Heart right ventricle (tissue), 16 donors: ENCODE data around the gene VAT1L. TPM values are rescaled to one million over a fixed set of nuclear protein-coding genes. Genes with fewer than 3 reads are reported as not detected.

ENCODE experiments used
- ATAC-seq, 8 donors: fragments of 200-7000 bp; cut with Tn5 transposase; one replicate each; pipeline ENCODE4 v1.9.1; 2020; ENCODE audit warnings: mild to moderate bottlenecking in 8 of 8, moderate library complexity in 8 of 8, moderate number of reproducible peaks in 1 of 8
- DNase-seq, 2 donors: peaks; one replicate each; pipeline ENCODE4 v3.0.0-alpha.2; 2020
- H3K27ac ChIP-seq, 10 donors: fragments of 200-600 bp; sonication (generic) in 2 of 10; one replicate each; pipeline versions ENCODE4 v1.5.0 to v1.8.0; 2020 to 2022; ENCODE audit warnings: mild to moderate bottlenecking in 3 of 10
- H3K27me3 ChIP-seq, 7 donors: fragments of 200-600 bp; one replicate each; pipeline ENCODE4 v1.8.0; 2021 to 2022; ENCODE audit warnings: mild to moderate bottlenecking in 2 of 7
- H3K36me3 ChIP-seq, 9 donors: fragments of 200-600 bp; sonication (generic) in 1 of 9; one replicate each; pipeline versions ENCODE4 v1.5.0 to v1.8.0; 2020 to 2022; ENCODE audit warnings: mild to moderate bottlenecking in 2 of 9
- H3K4me1 ChIP-seq, 9 donors: fragments of 200-600 bp; sonication (generic) in 1 of 9; one replicate each; pipeline versions ENCODE4 v1.5.0 to v1.8.0; 2020 to 2022; ENCODE audit warnings: mild to moderate bottlenecking in 4 of 9
- H3K4me3 ChIP-seq, 10 donors: fragments of 200-600 bp; sonication (generic) in 2 of 10; one replicate each; pipeline versions ENCODE4 v1.5.0 to v1.8.0; 2020 to 2022; ENCODE audit warnings: mild to moderate bottlenecking in 7 of 10, moderate library complexity in 2 of 10
- H3K9me3 ChIP-seq, 11 donors: fragments of 200-600 bp in 10 of 11; sonication (generic) in 2 of 11; one replicate each; pipeline versions ENCODE4 v1.5.0 to v1.8.0; 2013 to 2022; ENCODE audit warnings: mild to moderate bottlenecking in 2 of 11, control low read depth in 1 of 11, moderate library complexity in 1 of 11
- CTCF ChIP-seq, 9 donors: fragments of 200-600 bp; sonication (generic) in 2 of 9; IDR thresholded peaks; one replicate each; pipeline versions ENCODE4 v1.5.0 to v1.8.0; 2021 to 2022; ENCODE audit warnings: antibody characterized with exemption in 9 of 9, mild to moderate bottlenecking in 5 of 9, moderate library complexity in 1 of 9
- WGBS, 2 donors: extraction: QIAGEN DNeasy Blood & Tissue Kit; methylation state at CpG; one replicate each; pipeline ENCODE4 v1.1.7; 2013; ENCODE audit warnings: inconsistent platforms in 1 of 2; 5-methylcytosine and 5-hydroxymethylcytosine counted together
- intact Hi-C, 10 donors: fragments of 100-400 bp; cut with DNase I; formaldehyde crosslinking; loops; one replicate each; pipeline versions ENCODE4 v1.11.1 to v1.14.2; 2022
- polyA plus RNA-seq, 2 donors: library from polyadenylated mRNA; stranded (reverse); fragments of 200-250 nt; gene quantifications; one replicate each; pipeline ENCODE4 v1.2.3, GENCODE V29; 2013
- total RNA-seq, 10 donors: library from RNA; stranded (reverse); fragmentation: NEBNext Ultra II Directional in 3 of 10; extraction: Animal tissue kit (Norgen Biotek cat#: 25700) in 3 of 10; gene quantifications; one replicate each; pipeline versions ENCODE4 v1.2.1 to v1.2.4, GENCODE V29; 2021 to 2023
- donor health status: Arrhythmogenic right ventricular cardiomyopathy.
- donor health status: ischemic (EF 13 %, LVEDD 7.1; RV severe dilation, severe dysfunction).
- donor health status: healthy with polysubstance abuse.
- donor health status: DM: no; HTN: yes; CAD: no.
- donor health status: DM: no; HTN: no; CAD: no.
- donor health status: ischemic (EF 25% LVEDD 6.9; RV normal size, moderate dysfunction).
- donor health status: ischemic (EF 25% LVEDD 5.7; RV mildly dilated, moderate dysfunction).
- donor health status: healthy.
- donor health status: DM: yes; HTN: yes; CAD: no.
- donor health status: Ischemic cardiomyopathy.
- donor health status: ischemic (EF 35%, LVEDD 5.7; RV mildly dilated, moderate dysfunction).
- donor health status: nonischemic (EF 11% LVEDD 7.7; RV severe dilation, severe dysfunction).
- donor health status: DM: yes; HTN: yes; CAD: no.
- donor health status: PGD.
- donor health status: ischemic (EF 29% LVEDD 5.4; RV normal size, mild dysfunction).
- donor health status: nonischemic (EF 23%, LVEDD 6.1; RV moderate dilation, normal function).

The VAT1L gene
- total and polyA plus RNA-seq, 12 donors: 0.19 to 61.0 (median 24.0) TPM

GRCh38 chr16:77899416-77899815 lies 111.1 kb downstream of the VAT1L start:
- no peaks in the 10 kb centered on the region for H3K36me3 ChIP-seq
- H3K4me1 ChIP-seq: peaks cover 0 to 22% (median 7%) of the 10 kb centered on the region in 9 donors
- DNase-seq: no peak
- no peak for ATAC-seq
- no peaks in the 10 kb centered on the region for H3K27me3 ChIP-seq
- no peaks in the 10 kb centered on the region for H3K9me3 ChIP-seq
- no peak overlapping the region for H3K27ac ChIP-seq
- no peak for TF ChIP-seq CTCF (IDR thresholded peaks at IDR 0.05)
- WGBS, 2 donors: 78 to 82% methylated on average over 3 of the region's 3 CpGs
- intact Hi-C loops: loop anchor here in 1 of 10 donors (10.0 kb wide), 1 partner anchor 105 kb away; no protein-coding TSS in a partner anchor
- H3K4me3 ChIP-seq: no peak overlapping the region

DNA sequence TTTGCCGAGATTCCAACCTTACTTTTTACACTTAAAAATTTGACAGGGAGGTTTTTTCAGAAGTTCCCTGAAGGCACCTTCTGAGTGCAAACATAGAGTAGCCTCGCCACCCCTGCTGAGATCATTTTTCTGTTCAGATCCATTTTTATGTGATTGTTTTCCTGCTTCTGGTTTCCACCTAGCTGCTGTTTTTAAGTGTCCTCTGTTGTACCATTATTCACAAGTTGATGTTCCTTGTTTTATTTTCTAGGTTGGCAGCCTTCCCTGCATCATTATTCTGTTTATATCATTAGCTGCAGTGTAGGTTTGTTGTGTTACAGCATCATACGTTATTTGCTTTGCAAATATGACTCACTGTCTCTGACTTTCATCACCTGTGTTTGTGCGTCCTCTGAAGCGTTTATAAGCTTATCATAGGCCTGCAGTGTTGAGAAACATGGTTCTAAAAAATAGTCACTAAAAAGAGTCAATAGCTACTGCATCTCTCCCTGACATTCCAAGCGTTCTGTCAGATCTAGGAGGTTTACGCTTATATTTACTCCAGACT lies 117.1 kb downstream of the VAT1L start:
- no peak overlapping the region for H3K27ac ChIP-seq
- no peak overlapping the region for H3K4me3 ChIP-seq
- no peak for TF ChIP-seq CTCF (IDR thresholded peaks at IDR 0.05)
- H3K36me3 ChIP-seq: no peaks in the 10 kb centered on the region
- intact Hi-C loops: no loop called here
- H3K9me3 ChIP-seq: no peaks in the 10 kb centered on the region
- DNase-seq (no peak), ATAC-seq (no peak)
- no peaks in the 10 kb centered on the region for H3K27me3 ChIP-seq
- 81 to 84% methylated on average over 7 of the region's 7 CpGs for whole genome bisulfite sequencing, 2 donors
- H3K4me1 ChIP-seq: no peaks in the 10 kb centered on the region

DNA sequence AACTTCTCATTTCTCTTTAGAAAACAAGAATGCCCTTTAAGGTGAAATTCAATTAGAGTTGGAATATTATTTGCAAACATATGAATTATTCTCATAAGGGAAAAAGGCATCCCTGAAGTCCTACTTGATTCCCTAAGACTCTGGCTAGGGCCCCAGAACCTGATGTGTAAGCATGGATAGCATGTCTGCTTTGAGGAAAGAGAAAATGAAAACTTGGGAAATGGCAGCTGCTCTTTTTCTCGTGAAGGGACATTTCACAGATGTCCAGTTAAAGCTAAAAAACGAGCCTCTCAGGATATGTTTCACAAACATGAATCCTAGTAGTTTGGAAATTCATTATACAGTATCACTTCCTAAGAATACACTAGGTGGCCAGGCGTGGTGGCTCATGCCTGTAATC lies 121.7 kb downstream of the VAT1L start:
- no peak for ATAC-seq
- Histone ChIP-seq H3K9me3 (no peaks in the 10 kb centered on the region), H3K4me1 (no peaks in the 10 kb centered on the region), H3K4me3 (no peak overlapping the region), H3K27ac (no peak overlapping the region), H3K36me3 (no peaks in the 10 kb centered on the region), H3K27me3 (no peaks in the 10 kb centered on the region)
- WGBS, 2 donors: 72 to 77% methylated on average over 3 of the region's 3 CpGs
- TF ChIP-seq CTCF (IDR thresholded peaks at IDR 0.05): no peak
- intact Hi-C loops: no loop called here
- no peak for DNase-seq

GRCh38 chr16:77912617-77913016 lies 124.3 kb downstream of the VAT1L start:
- no peaks in the 10 kb centered on the region for H3K9me3 ChIP-seq
- intact Hi-C loops: no loop called here
- no peak overlapping the region for H3K4me3 ChIP-seq
- H3K4me1 ChIP-seq: no peaks in the 10 kb centered on the region
- DNase-seq: no peak
- whole genome bisulfite sequencing, 2 donors: 71 to 76% methylated on average over 4 of the region's 4 CpGs
- no peaks in the 10 kb centered on the region for H3K36me3 ChIP-seq
- ATAC-seq: no peak
- H3K27ac ChIP-seq: no peak overlapping the region
- no peaks in the 10 kb centered on the region for H3K27me3 ChIP-seq
- TF ChIP-seq CTCF (IDR thresholded peaks at IDR 0.05): no peak
